Endothelial cell of umbilical vein (primary cell): ENCODE data around the gene TMEM184B. TPM values are rescaled to one million over a fixed set of nuclear protein-coding genes. Genes with fewer than 3 reads are reported as not detected.

Experiments used
- BruUV-seq: library from RNA; stranded (reverse); fragments of 400-500 nt; replicated peaks from 2 replicates; lab custom pipeline; 2021; lab: Mats Ljungman, UMichigan
- CTCF ChIA-PET: fragments of 300-600, 350-600 bp; sonication (Branson Sonifier 250); formaldehyde crosslinking; loops from one replicate; lab custom pipeline; 2021; ENCODE audit warnings: antibody characterized with exemption, inconsistent platforms; lab: Charles Lee
- POLR2A ChIA-PET: fragments of 300-600, 350-600 bp; sonication (Branson Sonifier 250); formaldehyde crosslinking; loops from one replicate; lab custom pipeline; 2021; ENCODE audit warnings: antibody characterized with exemption, inconsistent platforms; lab: Charles Lee
- DNase-seq: peaks from one replicate; pipeline ENCODE4 v3.0.0-alpha.2; 2011; ENCODE audit warnings: low read depth, low spot score
- FAIRE-seq: peaks from 2 replicates; lab custom pipeline; 2011; peaks lifted over from hg19 to GRCh38; lab: Jason Lieb, UNC
- H2AFZ ChIP-seq: 2 replicates; pipeline ENCODE4 v1.6.0; 2012; ENCODE audit warnings: low read depth, low read length, control low read depth, inconsistent platforms
- H3K27ac ChIP-seq: 2 replicates; pipeline ENCODE4 v1.5.1; 2011; ENCODE audit warnings: low read depth, mild to moderate bottlenecking, control low read depth, low read length, moderate library complexity; ENCODE audit not compliant: insufficient read depth
- H3K27me3 ChIP-seq, 2 experiments: 2 replicates each; pipeline versions ENCODE4 v1.6.0 to v1.6.1; 2011; ENCODE audit warnings: low read length in 2 of 2, mixed read lengths in 1 of 2; ENCODE audit not compliant: control insufficient read depth in 2 of 2, insufficient read depth in 2 of 2
- H3K36me3 ChIP-seq, 2 experiments: 2 replicates in 1 of 2; 3 replicates in 1 of 2; pipeline ENCODE4 v1.5.1; 2011; ENCODE audit warnings: low read length in 2 of 2, mild to moderate bottlenecking in 1 of 2, moderate library complexity in 1 of 2; ENCODE audit not compliant: control insufficient read depth in 2 of 2, insufficient read depth in 2 of 2; ENCODE audit errors: extremely low read depth in 1 of 2
- H3K4me1 ChIP-seq: 3 replicates; pipeline ENCODE4 v1.5.1; 2011; ENCODE audit warnings: mild to moderate bottlenecking, low read length; ENCODE audit not compliant: control insufficient read depth, insufficient read depth; ENCODE audit errors: extremely low read depth
- H3K4me2 ChIP-seq: 2 replicates; pipeline ENCODE4 v1.6.1; 2011; ENCODE audit warnings: low read length, control low read depth, mixed read lengths; ENCODE audit not compliant: insufficient read depth
- H3K4me3 ChIP-seq, 3 experiments: fragments of 200-600 bp in 1 of 3; sonication (generic), shearing (Covaris generic) in 1 of 3; replicated peaks in 1 of 3; 2 replicates each; pipeline ENCODE4 v1.5.1; 2011 to 2016; ENCODE audit warnings: control low read depth in 3 of 3, low read length in 3 of 3, mild to moderate bottlenecking in 2 of 3, inconsistent platforms in 1 of 3, low read depth in 1 of 3, moderate library complexity in 1 of 3; ENCODE audit not compliant: insufficient read depth in 1 of 3
- H3K79me2 ChIP-seq: 2 replicates; pipeline ENCODE4 v1.6.0; 2012; ENCODE audit warnings: low read length, inconsistent platforms; ENCODE audit not compliant: control insufficient read depth, insufficient read depth
- H3K9ac ChIP-seq: replicated peaks from 2 replicates; pipeline ENCODE3; 2011; ENCODE audit warnings: low read length, control low read depth; ENCODE audit not compliant: insufficient read depth; ENCODE audit errors: extremely low read depth
- H3K9me1 ChIP-seq: replicated peaks from 3 replicates; pipeline ENCODE4 v1.6.0; 2011; ENCODE audit warnings: mild to moderate bottlenecking, low read length; ENCODE audit not compliant: control insufficient read depth, insufficient read depth; ENCODE audit errors: extremely low read depth
- H3K9me3 ChIP-seq: replicated peaks from 2 replicates; pipeline ENCODE4 v1.5.1; 2012; ENCODE audit warnings: low read length, inconsistent platforms; ENCODE audit not compliant: control insufficient read depth, insufficient read depth
- H4K20me1 ChIP-seq: replicated peaks from 2 replicates; pipeline ENCODE3; 2011; ENCODE audit warnings: mild to moderate bottlenecking, low read length; ENCODE audit not compliant: control insufficient read depth, insufficient read depth; ENCODE audit errors: extremely low read depth
- EZH2 ChIP-seq: IDR thresholded peaks from 2 replicates; pipeline ENCODE4 v1.6.1; 2012; ENCODE audit warnings: borderline replicate concordance, low read depth, mild to moderate bottlenecking, moderate library complexity, low read length, inconsistent platforms; ENCODE audit not compliant: severe bottlenecking
- FOS ChIP-seq: IDR thresholded peaks from 2 replicates; pipeline ENCODE4 v1.6.1; 2011; ENCODE audit warnings: mild to moderate bottlenecking, low read length, moderate library complexity, borderline replicate concordance; ENCODE audit not compliant: insufficient read depth
- GATA2 ChIP-seq: IDR thresholded peaks from 2 replicates; pipeline ENCODE4 v1.7.0; 2011; ENCODE audit warnings: low read depth, mild to moderate bottlenecking, moderate library complexity, mixed read lengths, low read length; ENCODE audit not compliant: insufficient read length, insufficient read depth
- JUN ChIP-seq: IDR thresholded peaks from 2 replicates; pipeline ENCODE4 v1.6.1; 2011; ENCODE audit warnings: borderline replicate concordance, low read depth; ENCODE audit not compliant: insufficient read length, insufficient read depth
- MAX ChIP-seq: IDR thresholded peaks from 2 replicates; pipeline ENCODE4 v1.6.1; 2011; ENCODE audit not compliant: insufficient read depth, insufficient read length
- MYC ChIP-seq: IDR thresholded peaks from one replicate; pipeline ENCODE4 v1.6.1; 2011; ENCODE audit warnings: mild to moderate bottlenecking, low read depth, low read length
- POLR2A ChIP-seq: IDR thresholded peaks from 2 replicates; pipeline ENCODE4 v1.6.1; 2012; ENCODE audit warnings: low read depth, mild to moderate bottlenecking, control low read depth, low read length
- POLR2AphosphoS5 ChIP-seq: IDR thresholded peaks from 2 replicates; pipeline ENCODE4 v1.6.1; 2012; ENCODE audit warnings: low read depth, mild to moderate bottlenecking, control low read depth, low read length, moderate library complexity; ENCODE audit not compliant: insufficient read depth
- dilution Hi-C: fragments of 300-500 bp; cut with MboI; formaldehyde crosslinking; loops from one replicate; pipeline ENCODE4 v1.15.0; 2019; ENCODE audit warnings: low sequenced_read_pairs; ENCODE audit not compliant: extremely low pct_ligation_motif_present
- intact Hi-C: fragments of 100-400 bp; cut with micrococcal nuclease; formaldehyde crosslinking; loops from one replicate; pipeline ENCODE4 v1.10.0; 2022
- polyA plus RNA-seq, 4 experiments: library from polyadenylated mRNA; depleted of rRNA in 3 of 4; stranded (reverse) in 3 of 4; unstranded in 1 of 4; fragments of >200 nt; gene quantifications; 2 replicates each; pipeline versions ENCODE4 v1.2.1 to v1.2.3, GENCODE V29; 2011 to 2012; ENCODE audit warnings: missing spikeins in 1 of 4
- total RNA-seq: library from RNA; stranded (reverse); gene quantifications from 2 replicates; pipeline ENCODE4 v1.2.3, GENCODE V29; 2021
- TF ChIP-seq, protein P1 (sequence below), 2 donors: IDR thresholded peaks; 1 replicate in 1 of 2; 2 replicates in 1 of 2; pipeline ENCODE4 v1.5.1; 2011; ENCODE audit warnings: low read length in 2 of 2, mild to moderate bottlenecking in 2 of 2, moderate library complexity in 2 of 2, control low read depth in 1 of 2, inconsistent platforms in 1 of 2, low read depth in 1 of 2; ENCODE audit not compliant: insufficient read depth in 1 of 2; ENCODE audit errors: extremely low read depth in 1 of 2

The TMEM184B gene
- total and polyA plus RNA-seq, 2 donors (not counting 3 experiments of a cell fraction or from before 2014, with no cell fraction given), result 72.5 to 96.6 TPM

- no peak for FAIRE-seq
- Histone ChIP-seq H3K4me1 (peaks cover 62% of the 10 kb centered on the region), H3K9ac (peak overlapping the region; percentile 73), H3K4me2 (peak overlapping the region; percentile 4), H3K36me3 (no peaks in the 10 kb centered on the region), H2AFZ (no peak overlapping the region), H4K20me1 (no peaks in the 10 kb centered on the region), H3K4me3 (no peak overlapping the region), H3K9me1 (no peaks in the 10 kb centered on the region), H3K9me3 (no peaks in the 10 kb centered on the region), H3K27me3 (no peaks in the 10 kb centered on the region), H3K79me2 (no peaks in the 10 kb centered on the region), H3K27ac (peak overlapping the region; percentile 99)
- ChIA-PET CTCF (interaction anchor here (0.6 to 3.3 kb wide), 11 partner anchors 23 to 123 kb away, joined by 3 to 22 read pairs (median 4); partner anchors contain the start of gene MAFF), POLR2A (interaction anchor here (0.7 to 2.5 kb wide), 7 partner anchors 8 to 59 kb away, joined by 3 to 11 read pairs (median 7); partner anchors contain the start of gene MAFF)
- TSS peak; percentile 86 for BruUV-seq
- no peak for DNase-seq
- intact Hi-C loops (loop anchor here (1.0 to 2.0 kb wide), 4 partner anchors 27 to 63 kb away; no protein-coding TSS in a partner anchor), dilution Hi-C loops (no loop called here)
- no peak for TF ChIP-seq MYC
- no peak for TF ChIP-seq GATA2
- no peak for TF ChIP-seq MAX
- no peak for TF ChIP-seq POLR2AphosphoS5
- no peak for TF ChIP-seq POLR2A
- TF ChIP-seq JUN, result no peak
- no peak for TF ChIP-seq EZH2
- TF ChIP-seq FOS, result no peak
- TF ChIP-seq, protein P1, sequence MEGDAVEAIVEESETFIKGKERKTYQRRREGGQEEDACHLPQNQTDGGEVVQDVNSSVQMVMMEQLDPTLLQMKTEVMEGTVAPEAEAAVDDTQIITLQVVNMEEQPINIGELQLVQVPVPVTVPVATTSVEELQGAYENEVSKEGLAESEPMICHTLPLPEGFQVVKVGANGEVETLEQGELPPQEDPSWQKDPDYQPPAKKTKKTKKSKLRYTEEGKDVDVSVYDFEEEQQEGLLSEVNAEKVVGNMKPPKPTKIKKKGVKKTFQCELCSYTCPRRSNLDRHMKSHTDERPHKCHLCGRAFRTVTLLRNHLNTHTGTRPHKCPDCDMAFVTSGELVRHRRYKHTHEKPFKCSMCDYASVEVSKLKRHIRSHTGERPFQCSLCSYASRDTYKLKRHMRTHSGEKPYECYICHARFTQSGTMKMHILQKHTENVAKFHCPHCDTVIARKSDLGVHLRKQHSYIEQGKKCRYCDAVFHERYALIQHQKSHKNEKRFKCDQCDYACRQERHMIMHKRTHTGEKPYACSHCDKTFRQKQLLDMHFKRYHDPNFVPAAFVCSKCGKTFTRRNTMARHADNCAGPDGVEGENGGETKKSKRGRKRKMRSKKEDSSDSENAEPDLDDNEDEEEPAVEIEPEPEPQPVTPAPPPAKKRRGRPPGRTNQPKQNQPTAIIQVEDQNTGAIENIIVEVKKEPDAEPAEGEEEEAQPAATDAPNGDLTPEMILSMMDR (IDR thresholded peaks at IDR 0.05; ENCODE audit: extremely low read depth in 1 of 2, insufficient read depth in 1 of 2, low read depth in 1 of 2, low read length in 2 of 2), result no peak
Measured at GRCh38 chr22:38175206-38176118, 97.3 kb downstream of the TMEM184B start.
